Memory B cell (primary cell): ENCODE measurements around the gene NISCH.

Experiments
- ATAC-seq: fragments of 150-1000 bp; cut with Tn5 transposase; 2 replicates; pipeline ENCODE4 v1.10.0; 2021; ENCODE audit warnings: low read depth, mild to moderate bottlenecking, moderate library complexity
- DNase-seq, 2 donors: peaks; one replicate each; pipeline ENCODE4 v3.0.0; 2022; ENCODE audit warnings: low spot score in 2 of 2
- H3K27ac Mint-ChIP-seq: one replicate; pipeline ENCODE4 v1.8.0; 2022; ENCODE audit warnings: mild to moderate bottlenecking, moderate library complexity, mixed read lengths
- H3K27me3 Mint-ChIP-seq: one replicate; pipeline ENCODE4 v1.8.0; 2022; ENCODE audit warnings: mixed read lengths
- H3K36me3 Mint-ChIP-seq: one replicate; pipeline ENCODE4 v1.8.0; 2022; ENCODE audit warnings: mild to moderate bottlenecking, mixed read lengths
- H3K4me1 Mint-ChIP-seq: one replicate; pipeline ENCODE4 v1.8.0; 2022; ENCODE audit warnings: mixed read lengths
- H3K4me3 Mint-ChIP-seq: one replicate; pipeline ENCODE4 v1.8.0; 2022; ENCODE audit warnings: mild to moderate bottlenecking, moderate library complexity, mixed read lengths
- H3K9me3 Mint-ChIP-seq: one replicate; pipeline ENCODE4 v1.8.0; 2022; ENCODE audit warnings: mixed read lengths

The NISCH gene

GRCh38 chr3:52481819-52482521, 26.6 kb downstream of the NISCH start:
- DNase-seq = no peak
- Mint-ChIP-seq H3K27ac (peak overlapping the region; percentile 32), H3K27me3 (no peaks in the 10 kb centered on the region), H3K4me1 (no peaks in the 10 kb centered on the region), H3K9me3 (no peaks in the 10 kb centered on the region), H3K4me3 (no peak overlapping the region), H3K36me3 (peaks cover 30% of the 10 kb centered on the region)
- no peak for ATAC-seq

GRCh38 chr3:52483081-52483480, 27.7 kb downstream of the NISCH start:
- peaks cover 34% of the 10 kb centered on the region for H3K36me3 Mint-ChIP-seq
- DNase-seq = no peak
- H3K4me3 Mint-ChIP-seq = no peak overlapping the region
- H3K4me1 Mint-ChIP-seq = no peaks in the 10 kb centered on the region
- no peak for ATAC-seq
- H3K9me3 Mint-ChIP-seq = no peaks in the 10 kb centered on the region
- no peaks in the 10 kb centered on the region for H3K27me3 Mint-ChIP-seq
- H3K27ac Mint-ChIP-seq = no peak overlapping the region

- DNase-seq = no peak
- Mint-ChIP-seq H3K27me3 (no peaks in the 10 kb centered on the region), H3K27ac (no peak overlapping the region), H3K4me3 (no peak overlapping the region), H3K9me3 (no peaks in the 10 kb centered on the region), H3K36me3 (peaks cover 32% of the 10 kb centered on the region), H3K4me1 (no peaks in the 10 kb centered on the region)
- ATAC-seq = no peak
Observed at GRCh38 chr3:52483577-52484381, 28.4 kb downstream of the NISCH start.

- H3K4me1 Mint-ChIP-seq = no peaks in the 10 kb centered on the region
- H3K36me3 Mint-ChIP-seq = peaks cover 24% of the 10 kb centered on the region
- ATAC-seq (no peak), DNase-seq (no peak)
- H3K9me3 Mint-ChIP-seq = no peaks in the 10 kb centered on the region
- no peaks in the 10 kb centered on the region for H3K27me3 Mint-ChIP-seq
- no peak overlapping the region for H3K27ac Mint-ChIP-seq
- H3K4me3 Mint-ChIP-seq = no peak overlapping the region
Observed at GRCh38 chr3:52484680-52485461, 29.5 kb downstream of the NISCH start.

GRCh38 chr3:52487050-52487787, 31.8 kb downstream of the NISCH start:
- ATAC-seq (no peak), DNase-seq (no peak)
- H3K27me3 Mint-ChIP-seq = no peaks in the 10 kb centered on the region
- H3K4me3 Mint-ChIP-seq = no peak overlapping the region
- no peaks in the 10 kb centered on the region for H3K9me3 Mint-ChIP-seq
- H3K27ac Mint-ChIP-seq = no peak overlapping the region
- H3K4me1 Mint-ChIP-seq = no peaks in the 10 kb centered on the region
- H3K36me3 Mint-ChIP-seq = peaks cover 17% of the 10 kb centered on the region

- no peak overlapping the region for H3K27ac Mint-ChIP-seq
- no peaks in the 10 kb centered on the region for H3K27me3 Mint-ChIP-seq
- peaks cover 18% of the 10 kb centered on the region for H3K36me3 Mint-ChIP-seq
- ATAC-seq (no peak), DNase-seq (no peak)
- no peaks in the 10 kb centered on the region for H3K9me3 Mint-ChIP-seq
- H3K4me3 Mint-ChIP-seq = no peak overlapping the region
- no peaks in the 10 kb centered on the region for H3K4me1 Mint-ChIP-seq
Observed at GRCh38 chr3:52487788-52488691, 32.6 kb downstream of the NISCH start.

- DNase-seq (no peak), ATAC-seq (no peak)
- Mint-ChIP-seq H3K36me3 (peaks cover 18% of the 10 kb centered on the region), H3K9me3 (no peaks in the 10 kb centered on the region), H3K27ac (no peak overlapping the region), H3K4me1 (no peaks in the 10 kb centered on the region), H3K27me3 (no peaks in the 10 kb centered on the region), H3K4me3 (no peak overlapping the region)
Observed at GRCh38 chr3:52488746-52489145, 33.3 kb downstream of the NISCH start.

GRCh38 chr3:52489453-52489852, 34.0 kb downstream of the NISCH start:
- no peaks in the 10 kb centered on the region for H3K9me3 Mint-ChIP-seq
- peaks cover 2% of the 10 kb centered on the region for H3K4me1 Mint-ChIP-seq
- H3K27me3 Mint-ChIP-seq = no peaks in the 10 kb centered on the region
- H3K27ac Mint-ChIP-seq = no peak overlapping the region
- no peak for DNase-seq
- ATAC-seq = no peak
- H3K4me3 Mint-ChIP-seq = no peak overlapping the region
- H3K36me3 Mint-ChIP-seq = peaks cover 18% of the 10 kb centered on the region

GRCh38 chr3:52490035-52490938, 34.9 kb downstream of the NISCH start:
- ATAC-seq (no peak), DNase-seq (no peak)
- Mint-ChIP-seq H3K27ac (no peak overlapping the region), H3K9me3 (no peaks in the 10 kb centered on the region), H3K27me3 (no peaks in the 10 kb centered on the region), H3K4me1 (peaks cover 4% of the 10 kb centered on the region), H3K4me3 (no peak overlapping the region), H3K36me3 (peaks cover 18% of the 10 kb centered on the region)

- H3K4me1 Mint-ChIP-seq = peaks cover 4% of the 10 kb centered on the region
- DNase-seq = no peak
- peaks cover 16% of the 10 kb centered on the region for H3K36me3 Mint-ChIP-seq
Observed at GRCh38 chr3:52490939-52491526, 35.6 kb downstream of the NISCH start.

GRCh38 chr3:52492059-52492458, 36.7 kb downstream of the NISCH start:
- Mint-ChIP-seq H3K27ac (no peak overlapping the region), H3K27me3 (no peaks in the 10 kb centered on the region), H3K9me3 (no peaks in the 10 kb centered on the region), H3K4me1 (peaks cover 4% of the 10 kb centered on the region), H3K36me3 (peaks cover 13% of the 10 kb centered on the region), H3K4me3 (no peak overlapping the region)
- DNase-seq (no peak), ATAC-seq (no peak)

More at GRCh38 chr3:52490939-52491526, 35.6 kb downstream of the NISCH start:
- Mint-ChIP-seq H3K4me3 (no peak overlapping the region), H3K27me3 (no peaks in the 10 kb centered on the region), H3K9me3 (no peaks in the 10 kb centered on the region), H3K27ac (no peak overlapping the region)
- ATAC-seq = no peak
